Neuron (in vitro differentiated cells): ENCODE measurements around the gene ZNF865.
"Not testable (repeated sequence)": the region's sequence is repeated elsewhere in the genome, so short reads cannot be mapped to it uniquely, and the experiment has no call there.

Experiments
- H2AFZ ChIP-seq: one replicate; pipeline ENCODE4 v1.6.1; 2013; ENCODE audit warnings: low read depth, mild to moderate bottlenecking, inconsistent platforms, low read length, moderate library complexity
- H3K27me3 ChIP-seq: one replicate; pipeline ENCODE4 v1.6.1; 2013; ENCODE audit warnings: low read length; ENCODE audit not compliant: insufficient read depth
- H3K36me3 ChIP-seq: one replicate; pipeline ENCODE4 v1.6.1; 2013; ENCODE audit warnings: low read length; ENCODE audit not compliant: insufficient read depth
- H3K4me1 ChIP-seq: one replicate; pipeline ENCODE4 v1.6.1; 2013; ENCODE audit warnings: low read length; ENCODE audit not compliant: insufficient read depth
- H3K4me3 ChIP-seq: 2 replicates; pipeline ENCODE4 v1.5.1; 2013; ENCODE audit warnings: mild to moderate bottlenecking, low read length, moderate library complexity
- H3K9me3 ChIP-seq: one replicate; pipeline ENCODE4 v1.6.1; 2013; ENCODE audit warnings: low read length

ZNF865 gene

GRCh38 chr19:55580628-55581144, 24.8 kb upstream of the ZNF865 start, which contains the start of gene ZNF579:
ZNF579 (minus strand) TSS chr19:55580848; CDS start chr19:55579639, 1,209 bp downstream.
- Histone ChIP-seq H3K4me1 (peaks cover 3% of the 10 kb centered on the region), H3K36me3 (peaks cover 17% of the 10 kb centered on the region), H3K27me3 (no peaks in the 10 kb centered on the region), H3K4me3 (peak within 1 kb of the TSS; percentile 96), H2AFZ (peak within 1 kb of the TSS; percentile 14), H3K9me3 (no peaks in the 10 kb centered on the region)

- Histone ChIP-seq H3K4me3 (peak overlapping the region; percentile 96), H3K36me3 (peaks cover 17% of the 10 kb centered on the region), H3K4me1 (peaks cover 7% of the 10 kb centered on the region), H3K9me3 (no peaks in the 10 kb centered on the region), H2AFZ (peak overlapping the region; percentile 14), H3K27me3 (no peaks in the 10 kb centered on the region)
These were observed 24.2 kb upstream of the ZNF865 start for GRCh38 chr19:55581145-55581822.

- Histone ChIP-seq H2AFZ (no peak overlapping the region), H3K36me3 (peaks cover 14% of the 10 kb centered on the region), H3K4me1 (peaks cover 10% of the 10 kb centered on the region), H3K27me3 (no peaks in the 10 kb centered on the region), H3K4me3 (no peak overlapping the region), H3K9me3 (no peaks in the 10 kb centered on the region)
These were observed 23.6 kb upstream of the ZNF865 start for GRCh38 chr19:55581823-55582223.

- H3K36me3 ChIP-seq, H3K4me3 ChIP-seq, H3K9me3 ChIP-seq, H3K27me3 ChIP-seq, H2AFZ ChIP-seq: not testable (repeated sequence)
- peaks cover 14% of the 10 kb centered on the region for H3K4me1 ChIP-seq
These were observed 23.2 kb upstream of the ZNF865 start for GRCh38 chr19:55582284-55582683.

GRCh38 chr19:55583897-55584296, 21.6 kb upstream of the ZNF865 start:
- H3K4me3 ChIP-seq, H3K36me3 ChIP-seq, H3K9me3 ChIP-seq, H3K27me3 ChIP-seq, H2AFZ ChIP-seq: not testable (repeated sequence)
- H3K4me1 ChIP-seq = peaks cover 16% of the 10 kb centered on the region

GRCh38 chr19:55584871-55585270, 20.6 kb upstream of the ZNF865 start:
- H3K27me3 ChIP-seq = no peaks in the 10 kb centered on the region
- H3K4me3 ChIP-seq = no peak overlapping the region
- peaks cover 13% of the 10 kb centered on the region for H3K4me1 ChIP-seq
- no peaks in the 10 kb centered on the region for H3K36me3 ChIP-seq
- H2AFZ ChIP-seq = no peak overlapping the region
- H3K9me3 ChIP-seq = no peaks in the 10 kb centered on the region

GRCh38 chr19:55585658-55586339, 19.6 kb upstream of the ZNF865 start:
- Histone ChIP-seq H2AFZ (peak overlapping the region; percentile 74), H3K9me3 (no peaks in the 10 kb centered on the region), H3K27me3 (no peaks in the 10 kb centered on the region), H3K36me3 (no peaks in the 10 kb centered on the region), H3K4me3 (peak overlapping the region; percentile 12), H3K4me1 (peaks cover 13% of the 10 kb centered on the region)

GRCh38 chr19:55586976-55587668, 18.3 kb upstream of the ZNF865 start:
- H3K4me1 ChIP-seq = peaks cover 13% of the 10 kb centered on the region
- H3K27me3 ChIP-seq = no peaks in the 10 kb centered on the region
- H3K36me3 ChIP-seq = peaks cover 8% of the 10 kb centered on the region
- H2AFZ ChIP-seq = peak overlapping the region; percentile 7
- H3K4me3 ChIP-seq = peak overlapping the region; percentile 38
- H3K9me3 ChIP-seq = no peaks in the 10 kb centered on the region

- no peak overlapping the region for H3K4me3 ChIP-seq
- no peak overlapping the region for H2AFZ ChIP-seq
- no peaks in the 10 kb centered on the region for H3K27me3 ChIP-seq
- H3K36me3 ChIP-seq = peaks cover 18% of the 10 kb centered on the region
- no peaks in the 10 kb centered on the region for H3K9me3 ChIP-seq
- peaks cover 13% of the 10 kb centered on the region for H3K4me1 ChIP-seq
These were observed 16.7 kb upstream of the ZNF865 start for GRCh38 chr19:55588738-55589137.

- H3K4me3 ChIP-seq = no peak overlapping the region
- H3K9me3 ChIP-seq = no peaks in the 10 kb centered on the region
- no peak overlapping the region for H2AFZ ChIP-seq
- no peaks in the 10 kb centered on the region for H3K27me3 ChIP-seq
- peaks cover 28% of the 10 kb centered on the region for H3K36me3 ChIP-seq
- peaks cover 13% of the 10 kb centered on the region for H3K4me1 ChIP-seq
These were observed 15.3 kb upstream of the ZNF865 start for GRCh38 chr19:55590109-55590508.

GRCh38 chr19:55590617-55591016, 14.8 kb upstream of the ZNF865 start:
- Histone ChIP-seq H3K4me3 (no peak overlapping the region), H3K27me3 (no peaks in the 10 kb centered on the region), H2AFZ (no peak overlapping the region), H3K9me3 (no peaks in the 10 kb centered on the region), H3K36me3 (peaks cover 33% of the 10 kb centered on the region), H3K4me1 (peaks cover 13% of the 10 kb centered on the region)

GRCh38 chr19:55591555-55591954, 13.9 kb upstream of the ZNF865 start:
- Histone ChIP-seq H2AFZ (no peak overlapping the region), H3K4me1 (peaks cover 7% of the 10 kb centered on the region), H3K4me3 (no peak overlapping the region), H3K36me3 (peaks cover 43% of the 10 kb centered on the region), H3K9me3 (peaks cover 6% of the 10 kb centered on the region), H3K27me3 (no peaks in the 10 kb centered on the region)
